Sigmoid colon (tissue), 4 donors: ENCODE measurements around the gene FOXD2.

Experiments
- EP300 ChIP-seq, 4 donors: sonication (generic); formaldehyde crosslinking; IDR thresholded peaks; one replicate each; pipeline ENCODE4 v1.6.1; 2017; ENCODE audit warnings: antibody characterized with exemption in 4 of 4
- POLR2A ChIP-seq, 2 donors: fragments of 450-650 bp; IDR thresholded peaks; one replicate each; pipeline ENCODE4 v1.6.1; 2016; ENCODE audit warnings: antibody characterized with exemption in 2 of 2, mild to moderate bottlenecking in 2 of 2, moderate library complexity in 2 of 2
- TF ChIP-seq, protein P1 (sequence below), 4 experiments: fragments of 450-650 bp in 3 of 4; fragments of 200-600 bp in 1 of 4; IDR thresholded peaks; one replicate each; pipeline ENCODE4 v1.5.1; 2016 to 2019; ENCODE audit warnings: antibody characterized with exemption in 4 of 4, mild to moderate bottlenecking in 3 of 4, moderate library complexity in 2 of 4

- TF ChIP-seq, protein P1, sequence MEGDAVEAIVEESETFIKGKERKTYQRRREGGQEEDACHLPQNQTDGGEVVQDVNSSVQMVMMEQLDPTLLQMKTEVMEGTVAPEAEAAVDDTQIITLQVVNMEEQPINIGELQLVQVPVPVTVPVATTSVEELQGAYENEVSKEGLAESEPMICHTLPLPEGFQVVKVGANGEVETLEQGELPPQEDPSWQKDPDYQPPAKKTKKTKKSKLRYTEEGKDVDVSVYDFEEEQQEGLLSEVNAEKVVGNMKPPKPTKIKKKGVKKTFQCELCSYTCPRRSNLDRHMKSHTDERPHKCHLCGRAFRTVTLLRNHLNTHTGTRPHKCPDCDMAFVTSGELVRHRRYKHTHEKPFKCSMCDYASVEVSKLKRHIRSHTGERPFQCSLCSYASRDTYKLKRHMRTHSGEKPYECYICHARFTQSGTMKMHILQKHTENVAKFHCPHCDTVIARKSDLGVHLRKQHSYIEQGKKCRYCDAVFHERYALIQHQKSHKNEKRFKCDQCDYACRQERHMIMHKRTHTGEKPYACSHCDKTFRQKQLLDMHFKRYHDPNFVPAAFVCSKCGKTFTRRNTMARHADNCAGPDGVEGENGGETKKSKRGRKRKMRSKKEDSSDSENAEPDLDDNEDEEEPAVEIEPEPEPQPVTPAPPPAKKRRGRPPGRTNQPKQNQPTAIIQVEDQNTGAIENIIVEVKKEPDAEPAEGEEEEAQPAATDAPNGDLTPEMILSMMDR (IDR thresholded peaks at IDR 0.05): no peak
- TF ChIP-seq POLR2A (IDR thresholded peaks at IDR 0.05) (no peak), EP300 (IDR thresholded peaks at IDR 0.05) (no peak)
These were observed 12.8 kb downstream of the FOXD2 start for GRCh38 chr1:47450606-47451005.
